Calu3 (cell line): Measurements from ENCODE around the gene ZFYVE28. TPM values are rescaled to one million over a fixed set of nuclear protein-coding genes. Genes with fewer than 3 reads are reported as not detected.

ENCODE experiments used
- BruUV-seq: library from RNA; stranded (reverse); fragments of 400-500 nt; replicated peaks from 2 replicates; lab custom pipeline; 2021; lab: Mats Ljungman, UMichigan
- CTCF ChIA-PET: fragments of 300-600 bp; sonication (Branson Sonifier 250); formaldehyde crosslinking; loops from one replicate; lab custom pipeline; 2022; ENCODE audit warnings: antibody characterized with exemption; lab: Charles Lee
- DNase-seq: peaks from one replicate; pipeline ENCODE4 v3.0.0; 2022
- H3K27ac Mint-ChIP-seq: one replicate; pipeline ENCODE4 v1.8.0; 2022; ENCODE audit warnings: mixed read lengths; ENCODE audit not compliant: unreplicated experiment
- H3K27me3 Mint-ChIP-seq: one replicate; pipeline ENCODE4 v1.8.0; 2022; ENCODE audit warnings: mixed read lengths; ENCODE audit not compliant: unreplicated experiment
- H3K36me3 Mint-ChIP-seq: one replicate; pipeline ENCODE4 v1.8.0; 2022; ENCODE audit warnings: mild to moderate bottlenecking, moderate library complexity, mixed read lengths; ENCODE audit not compliant: insufficient read depth, unreplicated experiment
- H3K4me1 Mint-ChIP-seq: one replicate; pipeline ENCODE4 v1.8.0; 2022; ENCODE audit warnings: mild to moderate bottlenecking, low read depth, mixed read lengths; ENCODE audit not compliant: unreplicated experiment
- H3K4me3 Mint-ChIP-seq: one replicate; pipeline ENCODE4 v1.8.0; 2022; ENCODE audit warnings: mild to moderate bottlenecking, low read depth, moderate library complexity, mixed read lengths; ENCODE audit not compliant: unreplicated experiment
- H3K9me3 Mint-ChIP-seq: one replicate; pipeline ENCODE4 v1.8.0; 2022; ENCODE audit warnings: low read depth, mixed read lengths; ENCODE audit not compliant: unreplicated experiment
- CTCF ChIP-seq: fragments of 200-600 bp; IDR thresholded peaks from one replicate; pipeline ENCODE4 v1.8.0; 2022; ENCODE audit warnings: antibody characterized with exemption; ENCODE audit not compliant: unreplicated experiment
- intact Hi-C: fragments of 100-400 bp; cut with micrococcal nuclease; formaldehyde crosslinking; loops from one replicate; pipeline ENCODE4 v1.10.0; 2022; ENCODE audit not compliant: unreplicated experiment
- total RNA-seq: library from RNA; stranded (reverse); gene quantifications from 2 replicates; pipeline ENCODE4 v1.2.3, GENCODE V29; 2022

The ZFYVE28 gene
- total RNA-seq, 1 experiment from 2014 or later: 1.2 TPM

- no peak overlapping the region for H3K4me3 Mint-ChIP-seq
- no peaks in the 10 kb centered on the region for H3K4me1 Mint-ChIP-seq
- no peak overlapping the region for H3K27ac Mint-ChIP-seq
- intact Hi-C loops: no loop called here
- no TSS peak for BruUV-seq
- H3K27me3 Mint-ChIP-seq: peaks cover 47% of the 10 kb centered on the region
- H3K9me3 Mint-ChIP-seq: no peaks in the 10 kb centered on the region
- CTCF ChIA-PET: no interaction called here
- no peak for TF ChIP-seq CTCF
- no peak for DNase-seq
- H3K36me3 Mint-ChIP-seq: no peaks in the 10 kb centered on the region
Measured at GRCh38 chr4:2348786-2349185, 69.7 kb downstream of the ZFYVE28 start.

- no peak overlapping the region for H3K27ac Mint-ChIP-seq
- H3K4me1 Mint-ChIP-seq: no peaks in the 10 kb centered on the region
- CTCF ChIA-PET: no interaction called here
- no peak for TF ChIP-seq CTCF
- intact Hi-C loops: no loop called here
- H3K9me3 Mint-ChIP-seq: no peaks in the 10 kb centered on the region
- H3K27me3 Mint-ChIP-seq: peaks cover 57% of the 10 kb centered on the region
- BruUV-seq: no TSS peak
- H3K4me3 Mint-ChIP-seq: no peak overlapping the region
- H3K36me3 Mint-ChIP-seq: no peaks in the 10 kb centered on the region
- no peak for DNase-seq
Measured at GRCh38 chr4:2347190-2347589, 71.3 kb downstream of the ZFYVE28 start.

GRCh38 chr4:2343476-2343875, 75.0 kb downstream of the ZFYVE28 start:
- DNase-seq: no peak
- Mint-ChIP-seq H3K36me3 (no peaks in the 10 kb centered on the region), H3K4me3 (no peak overlapping the region), H3K4me1 (no peaks in the 10 kb centered on the region), H3K27ac (no peak overlapping the region), H3K27me3 (peaks cover 37% of the 10 kb centered on the region), H3K9me3 (no peaks in the 10 kb centered on the region)
- BruUV-seq: no TSS peak
- intact Hi-C loops: no loop called here
- CTCF ChIA-PET: no interaction called here
- TF ChIP-seq CTCF: no peak

- no peaks in the 10 kb centered on the region for H3K9me3 Mint-ChIP-seq
- no TSS peak for BruUV-seq
- no peaks in the 10 kb centered on the region for H3K36me3 Mint-ChIP-seq
- CTCF ChIA-PET: no interaction called here
- H3K27me3 Mint-ChIP-seq: peaks cover 23% of the 10 kb centered on the region
- intact Hi-C loops: no loop called here
- H3K27ac Mint-ChIP-seq: no peak overlapping the region
- DNase-seq: no peak
- no peak for TF ChIP-seq CTCF
- H3K4me3 Mint-ChIP-seq: no peak overlapping the region
- H3K4me1 Mint-ChIP-seq: no peaks in the 10 kb centered on the region
Measured at GRCh38 chr4:2341911-2342652, 76.4 kb downstream of the ZFYVE28 start.
